ENCODE results near the gene MAP2K5. TPM values are rescaled to one million over a fixed set of nuclear protein-coding genes. Genes with fewer than 3 reads are reported as not detected.

Gene MAP2K5
- total and polyA plus RNA-seq, 9 of the 15 experiments (the other 6 are each of a cell fraction or from before 2014, with no cell fraction given) = 0.41 to 16.5 (median 7.5) TPM

DNA sequence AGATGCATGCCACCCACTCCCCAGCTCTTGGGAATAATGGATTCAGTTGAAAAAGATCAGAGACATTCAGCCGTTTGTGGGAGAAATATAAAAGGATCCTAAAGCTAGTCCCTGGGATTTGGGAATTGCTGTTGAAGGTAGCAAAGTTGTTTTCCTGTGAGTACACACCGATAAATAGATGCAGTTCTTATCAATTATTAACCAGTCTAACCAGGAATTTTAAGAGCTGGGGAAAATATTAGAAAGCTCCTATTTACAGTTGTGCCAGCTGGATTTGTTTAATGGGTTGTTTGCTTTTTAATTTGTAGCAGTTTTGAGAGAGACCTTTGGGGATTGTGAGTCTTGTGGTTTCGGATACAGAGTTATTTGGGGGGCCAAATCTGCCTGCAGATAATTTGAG is 238.6 kb downstream of the MAP2K5 start (continued):
- TF ChIP-seq CBFB (CRISPR knock-in tag; IDR thresholded peaks at IDR 0.05) (no peak), SOX6 (IDR thresholded peaks at IDR 0.05) (no peak), EGR1 (conservative IDR thresholded peaks at IDR 0.05) (no peak)

DNA sequence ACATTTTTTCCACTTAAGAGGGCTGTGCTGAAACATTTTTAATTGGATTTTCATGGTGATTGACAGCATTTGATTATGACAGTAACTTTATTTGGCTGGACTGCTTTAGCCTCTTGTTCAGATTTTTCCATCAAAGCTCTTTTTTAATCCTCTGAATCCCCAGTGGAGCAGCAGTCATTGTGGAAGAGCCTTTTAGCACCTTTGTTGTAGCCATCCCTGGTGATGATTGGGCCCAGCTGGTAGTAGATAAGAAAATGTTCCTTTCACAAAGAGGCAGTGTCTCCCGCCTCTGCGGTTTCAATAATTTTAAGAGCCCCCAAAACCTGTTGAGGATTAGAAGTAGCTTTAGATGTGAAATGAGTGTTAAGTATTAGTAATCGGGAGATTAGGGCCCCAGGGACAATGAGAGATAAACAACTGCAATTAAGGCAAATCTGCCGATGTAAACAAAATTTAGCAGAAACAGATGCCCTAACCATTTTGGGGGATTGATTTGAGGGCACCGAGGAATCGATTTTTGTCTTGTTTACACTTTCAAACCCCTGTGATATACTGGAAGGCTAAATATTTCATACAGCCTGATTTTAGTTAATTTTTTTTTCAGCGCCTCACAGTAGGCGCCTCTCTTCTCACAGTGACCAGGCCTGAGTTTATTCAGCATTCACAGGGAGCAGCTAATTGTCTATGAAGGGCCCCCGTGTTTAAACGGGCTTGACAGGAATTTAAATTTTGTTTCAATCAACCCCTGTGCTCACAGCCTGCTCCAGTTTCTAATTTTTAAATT is 239.6 kb downstream of the MAP2K5 start:
- Histone ChIP-seq H3K4me3 (no peak overlapping the region), H2AFZ (ENCODE audit: low read depth, low read length) (no peak overlapping the region), H3K4me1 (replicated peaks in 1 of 2; ENCODE audit: control insufficient read depth in 2 of 2, insufficient read depth in 2 of 2, low read length in 2 of 2) (peaks cover 0 to 20% of the 10 kb centered on the region in 2 experiments; a peak in 3 of 5 replicates), H3K79me2 (ENCODE audit: control insufficient read depth, insufficient read depth, low read length) (no peaks in the 10 kb centered on the region), H3K27ac (ENCODE audit: extremely low read depth, low read depth, low read length) (no peak overlapping the region), H3K9ac (ENCODE audit: insufficient read depth in 1 of 2, low read depth in 2 of 2, low read length in 2 of 2) (no peak overlapping the region), H3K4me2 (ENCODE audit: insufficient read depth, low read length) (no peak overlapping the region), H3K9me3 (replicated peaks; ENCODE audit: control insufficient read depth, insufficient read depth, low read depth, low read length) (no peaks in the 10 kb centered on the region), H3K9me1 (ENCODE audit: control insufficient read depth, insufficient read depth, low read length) (no peaks in the 10 kb centered on the region), H3K36me3 (ENCODE audit: control insufficient read depth, insufficient read depth, low read length) (no peaks in the 10 kb centered on the region), H3K27me3 (ENCODE audit: control insufficient read depth in 2 of 2, insufficient read depth in 2 of 2, low read length in 2 of 2) (no peaks in the 10 kb centered on the region), H4K20me1 (replicated peaks; ENCODE audit: control insufficient read depth, insufficient read depth, low read length) (no peaks in the 10 kb centered on the region)
- POLR2A ChIA-PET = interaction anchor here (1.3 to 1.4 kb wide), 2 partner anchors 9 to 10 kb away, joined by 3 to 7 read pairs; no protein-coding TSS in a partner anchor
- DNase-seq (ENCODE audit: extremely low read depth in 1 of 4, low spot score in 3 of 4) = no peak
- no peak for FAIRE-seq
- no peak for ATAC-seq
- TF ChIP-seq MAFF (IDR thresholded peaks at IDR 0.05; ENCODE audit: low read length) (peak; percentile 61), C11orf30 (IDR thresholded peaks at IDR 0.05; ENCODE audit: low read depth) (peak; percentile 42; the same call in 1 of the 2 replicates), CBX8 (IDR thresholded peaks at IDR 0.05; ENCODE audit: borderline replicate concordance, extremely low read depth, low read depth, low read length, poor library complexity, severe bottlenecking) (no peak), ZNF316 (IDR thresholded peaks at IDR 0.05) (peak; percentile 43; the same call in 1 of the 2 replicates)
- BruUV-seq (replicated peaks) = no TSS peak
- CTCF ChIA-PET (ENCODE audit: low intra/inter-chr PET ratio) = no interaction called here
- 60% methylated on average over 10 of the region's 10 CpGs for WGBS (ENCODE audit: insufficient coverage, low coverage, missing lambda C conversion rate)
- in situ Hi-C loops (cut with MboI) = no loop called here
- intact Hi-C loops (cut with micrococcal nuclease) = no loop called here
